Breast epithelium (tissue), 4 donors: ENCODE results near the gene DDA1. TPM values are rescaled to one million over a fixed set of nuclear protein-coding genes. Genes with fewer than 3 reads are reported as not detected.

Source experiments
- DNase-seq, 2 donors: peaks; one replicate each; pipeline ENCODE4 v3.0.0-alpha.2; 2019; ENCODE audit warnings: low spot score in 2 of 2
- H3K27ac ChIP-seq, 2 donors: fragments of 200-600 bp; sonication (generic) in 1 of 2; one replicate each; pipeline ENCODE4 v1.5.1; 2016 to 2019; ENCODE audit warnings: mild to moderate bottlenecking in 1 of 2
- H3K27me3 ChIP-seq, 2 donors: fragments of 200-600 bp; sonication (generic) in 1 of 2; one replicate each; pipeline versions ENCODE4 v1.5.1 to v1.6.0; 2017 to 2019; ENCODE audit warnings: control low read depth in 1 of 2, mild to moderate bottlenecking in 1 of 2
- H3K36me3 ChIP-seq: fragments of 200-600 bp; one replicate; pipeline ENCODE4 v1.5.1; 2019
- H3K4me1 ChIP-seq, 2 donors: fragments of 200-600 bp; sonication (generic); one replicate each; pipeline ENCODE4 v1.5.1; 2016 to 2019; ENCODE audit warnings: control low read depth in 1 of 2
- H3K4me3 ChIP-seq, 3 donors: fragments of 200-600 bp; sonication (generic); 1 replicate in 2 of 3; 2 replicates in 1 of 3; pipeline ENCODE4 v1.5.1; 2016 to 2019; ENCODE audit warnings: mild to moderate bottlenecking in 3 of 3, moderate library complexity in 2 of 3
- H3K9me3 ChIP-seq, 2 donors: fragments of 200-600 bp; sonication (generic) in 1 of 2; one replicate each; pipeline ENCODE4 v1.5.1; 2016 to 2019; ENCODE audit warnings: control low read depth in 1 of 2
- POLR2A ChIP-seq: fragments of 450-650 bp; IDR thresholded peaks from one replicate; pipeline ENCODE4 v1.6.1; 2016; ENCODE audit warnings: antibody characterized with exemption, mild to moderate bottlenecking, moderate library complexity
- POLR2AphosphoS5 ChIP-seq, 3 donors: sonication (generic); formaldehyde crosslinking; IDR thresholded peaks; one replicate each; pipeline ENCODE4 v1.6.1; 2017; ENCODE audit warnings: antibody characterized with exemption in 3 of 3
- intact Hi-C: fragments of 100-400 bp; cut with DNase I; formaldehyde crosslinking; loops from one replicate; pipeline ENCODE4 v1.15.1; 2023; ENCODE audit warnings: low total_unique reads
- total RNA-seq, 3 donors: library from RNA; depleted of rRNA; stranded (reverse); fragments of >200 nt; gene quantifications; one replicate each; pipeline ENCODE4 v1.1.0, GENCODE V29; 2016
- TF ChIP-seq, protein P1 (sequence below), 3 donors: fragments of 450-650 bp; IDR thresholded peaks; one replicate each; pipeline ENCODE4 v1.5.1; 2016 to 2017; ENCODE audit warnings: antibody characterized with exemption in 3 of 3, mild to moderate bottlenecking in 3 of 3, moderate library complexity in 3 of 3

DDA1 gene
- total RNA-seq, 3 donors from 2014 or later, result 9.2 to 18.7 (median 11.1) TPM

- intact Hi-C loops, result no loop called here
- no peaks in the 10 kb centered on the region for H3K4me1 ChIP-seq
Observed at GRCh38 chr19:17365361-17365760, 56.0 kb downstream of the DDA1 start.

DNA sequence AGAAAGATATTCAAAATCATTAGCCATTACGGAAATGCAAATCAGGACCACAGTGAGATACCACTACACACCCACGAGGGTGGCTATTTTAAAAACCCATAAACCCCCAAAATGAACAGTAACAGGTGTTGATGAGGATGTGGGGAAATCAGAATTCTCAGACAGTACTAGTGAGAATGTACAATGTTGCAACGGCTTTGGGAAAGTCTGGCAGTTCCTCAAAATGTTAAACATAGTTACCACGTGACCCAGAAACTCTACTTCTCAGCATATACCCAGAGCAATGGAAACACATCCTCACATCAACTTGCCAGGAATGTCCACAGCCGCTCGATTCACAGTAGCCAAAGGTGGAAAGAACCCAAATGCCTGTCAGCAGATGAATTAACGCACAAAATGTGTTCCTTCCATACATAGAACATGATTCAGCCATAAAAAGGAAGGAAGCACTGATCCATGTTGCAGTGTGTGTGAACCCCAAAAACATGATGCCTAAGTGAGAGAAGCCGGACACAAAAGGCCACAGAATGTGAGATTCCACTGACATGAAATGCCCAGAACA lies 60.7 kb downstream of the DDA1 start:
- H3K4me1 ChIP-seq, result no peaks in the 10 kb centered on the region
- DNase-seq, result no peak
- H3K4me3 ChIP-seq, result no peak overlapping the region
- intact Hi-C loops, result no loop called here
- no peaks in the 10 kb centered on the region for H3K9me3 ChIP-seq
- no peaks in the 10 kb centered on the region for H3K27me3 ChIP-seq
- H3K36me3 ChIP-seq, result no peaks in the 10 kb centered on the region
- TF ChIP-seq POLR2AphosphoS5 (IDR thresholded peaks at IDR 0.05), result no peak
- TF ChIP-seq POLR2A, result no peak
- TF ChIP-seq, protein P1, sequence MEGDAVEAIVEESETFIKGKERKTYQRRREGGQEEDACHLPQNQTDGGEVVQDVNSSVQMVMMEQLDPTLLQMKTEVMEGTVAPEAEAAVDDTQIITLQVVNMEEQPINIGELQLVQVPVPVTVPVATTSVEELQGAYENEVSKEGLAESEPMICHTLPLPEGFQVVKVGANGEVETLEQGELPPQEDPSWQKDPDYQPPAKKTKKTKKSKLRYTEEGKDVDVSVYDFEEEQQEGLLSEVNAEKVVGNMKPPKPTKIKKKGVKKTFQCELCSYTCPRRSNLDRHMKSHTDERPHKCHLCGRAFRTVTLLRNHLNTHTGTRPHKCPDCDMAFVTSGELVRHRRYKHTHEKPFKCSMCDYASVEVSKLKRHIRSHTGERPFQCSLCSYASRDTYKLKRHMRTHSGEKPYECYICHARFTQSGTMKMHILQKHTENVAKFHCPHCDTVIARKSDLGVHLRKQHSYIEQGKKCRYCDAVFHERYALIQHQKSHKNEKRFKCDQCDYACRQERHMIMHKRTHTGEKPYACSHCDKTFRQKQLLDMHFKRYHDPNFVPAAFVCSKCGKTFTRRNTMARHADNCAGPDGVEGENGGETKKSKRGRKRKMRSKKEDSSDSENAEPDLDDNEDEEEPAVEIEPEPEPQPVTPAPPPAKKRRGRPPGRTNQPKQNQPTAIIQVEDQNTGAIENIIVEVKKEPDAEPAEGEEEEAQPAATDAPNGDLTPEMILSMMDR (IDR thresholded peaks at IDR 0.05), result no peak
- no peak overlapping the region for H3K27ac ChIP-seq

More at GRCh38 chr19:17365361-17365760, 56.0 kb downstream of the DDA1 start:
- no peak overlapping the region for H3K4me3 ChIP-seq
- no peaks in the 10 kb centered on the region for H3K9me3 ChIP-seq
- DNase-seq, result no peak
- no peaks in the 10 kb centered on the region for H3K36me3 ChIP-seq
- no peak for TF ChIP-seq POLR2AphosphoS5 (IDR thresholded peaks at IDR 0.05)
- TF ChIP-seq, protein P1 (IDR thresholded peaks at IDR 0.05), result no peak
- no peak for TF ChIP-seq POLR2A
- H3K27ac ChIP-seq, result no peak overlapping the region
- H3K27me3 ChIP-seq, result no peaks in the 10 kb centered on the region

Other genes starting within 250 kb of the DDA1 start
- gene HAUS8, start 234.1 kb upstream of the DDA1 start, total RNA-seq, result 1 to 10 TPM; 5.6 to 6.7 (median 5.8) TPM
- gene MYO9B, start 233.8 kb upstream of the DDA1 start, total RNA-seq, result 10 to 100 TPM; 76.0 to 79.5 (median 77.4) TPM
- 10 to 100 TPM; 15.5 to 29.0 (median 27.5) TPM for gene USE1, start 94.2 kb upstream of the DDA1 start, total RNA-seq
- gene OCEL1, start 83.3 kb upstream of the DDA1 start, total RNA-seq, result 10 to 100 TPM in 1 of 3 donors, 1 to 10 TPM in 2; 8.8 to 13.8 (median 9.4) TPM
- gene NR2F6, start 63.6 kb upstream of the DDA1 start, total RNA-seq, result 10 to 100 TPM; 23.2 to 52.4 (median 34.7) TPM
- gene USHBP1, start 44.8 kb upstream of the DDA1 start, total RNA-seq, result 1 to 10 TPM; 5.8 to 8.8 (median 7.0) TPM
- 10 to 100 TPM; 48.5 to 65.6 (median 54.1) TPM for gene BABAM1, start 42.1 kb upstream of the DDA1 start, total RNA-seq
- 1 to 10 TPM in 2 of 3 donors, under 1 TPM in 1; 0.96 to 1.6 (median 1.0) TPM for gene ANKLE1, start 27.7 kb upstream of the DDA1 start, total RNA-seq
- gene ABHD8, start 6.1 kb upstream of the DDA1 start, total RNA-seq, result 10 to 100 TPM in 2 of 3 donors, 1 to 10 TPM in 1; 6.7 to 14.4 (median 11.0) TPM
- gene MRPL34, start 3.7 kb upstream of the DDA1 start, total RNA-seq, result 100 to 1,000 TPM in 1 of 3 donors, 10 to 100 TPM in 2; 88.5 to 139 (median 98.0) TPM
- gene ANO8, start 25.3 kb downstream of the DDA1 start, total RNA-seq, result 1 to 10 TPM; 5.1 to 7.2 (median 5.9) TPM
- gene GTPBP3, start 28.0 kb downstream of the DDA1 start, total RNA-seq, result 10 to 100 TPM; 15.5 to 22.6 (median 17.7) TPM
- gene PLVAP, start 67.8 kb downstream of the DDA1 start, total RNA-seq, result 10 to 100 TPM; 19.9 to 68.8 (median 51.2) TPM
- gene CCDC194, start 84.6 kb downstream of the DDA1 start, total RNA-seq, result under 1 TPM in 2 of 3 donors, not detected in 1; 0.64 to 0.66 TPM
- gene BST2, start 96.1 kb downstream of the DDA1 start, total RNA-seq, result 100 to 1,000 TPM in 2 of 3 donors, 10 to 100 TPM in 1; 90.1 to 131 (median 127) TPM
- 10 to 100 TPM; 51.5 to 76.4 (median 74.1) TPM for gene MVB12A, start 110.5 kb downstream of the DDA1 start, total RNA-seq
- gene TMEM221, start 139.1 kb downstream of the DDA1 start, total RNA-seq, result under 1 TPM; 0.33 to 0.73 (median 0.64) TPM
- under 1 TPM in 1 of 3 donors, not detected in 2; 0.64 TPM for gene NXNL1, start 151.4 kb downstream of the DDA1 start, total RNA-seq
- gene SLC27A1, start 161.0 kb downstream of the DDA1 start, total RNA-seq, result 10 to 100 TPM; 32.4 to 35.4 (median 34.8) TPM
- gene PGLS, start 202.1 kb downstream of the DDA1 start, total RNA-seq, result 10 to 100 TPM; 62.2 to 89.8 (median 72.4) TPM
- 10 to 100 TPM; 45.1 to 99.9 (median 57.0) TPM for gene COLGALT1, start 246.1 kb downstream of the DDA1 start, total RNA-seq